ENCODE measurements around the gene HMG20A.

Gene HMG20A

DNA sequence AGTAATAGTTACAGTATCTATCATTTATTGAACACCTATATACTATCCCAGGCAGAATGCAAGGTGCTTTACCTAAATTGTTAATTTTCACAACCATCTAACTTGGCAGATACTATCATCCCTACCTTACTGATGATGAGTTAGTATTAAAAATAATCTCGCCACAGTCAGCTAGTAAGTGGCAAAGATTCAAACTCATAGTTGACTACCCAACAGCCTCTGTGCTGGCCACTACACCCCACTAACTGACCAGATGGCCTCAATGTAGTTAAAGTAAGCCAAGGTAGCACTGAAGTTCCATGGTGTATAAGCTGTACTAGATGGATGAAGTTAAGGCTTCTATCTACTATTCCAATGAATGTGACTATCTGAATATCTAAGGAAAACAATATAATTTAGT lies 45.6 kb upstream of the HMG20A start:
- peaks cover 10% of the 10 kb centered on the region; the same call in 1 of the 2 replicates for H3K79me2 ChIP-seq (ENCODE audit: insufficient read depth, low read length)
- H3K36me3 ChIP-seq (ENCODE audit: insufficient read depth, low read length), result no peaks in the 10 kb centered on the region
- H3K9me2 ChIP-seq (replicated peaks; ENCODE audit: low read depth, low read length), result no peaks in the 10 kb centered on the region
- H2AFZ ChIP-seq (ENCODE audit: low read length), result no peak overlapping the region
- H4K20me1 ChIP-seq (ENCODE audit: insufficient read depth, low read length, poor library complexity, severe bottlenecking), result no peaks in the 10 kb centered on the region
- H3K4me1 ChIP-seq (ENCODE audit: insufficient read depth, low read length, poor library complexity, severe bottlenecking), result no peaks in the 10 kb centered on the region
- TF ChIP-seq, protein P1, sequence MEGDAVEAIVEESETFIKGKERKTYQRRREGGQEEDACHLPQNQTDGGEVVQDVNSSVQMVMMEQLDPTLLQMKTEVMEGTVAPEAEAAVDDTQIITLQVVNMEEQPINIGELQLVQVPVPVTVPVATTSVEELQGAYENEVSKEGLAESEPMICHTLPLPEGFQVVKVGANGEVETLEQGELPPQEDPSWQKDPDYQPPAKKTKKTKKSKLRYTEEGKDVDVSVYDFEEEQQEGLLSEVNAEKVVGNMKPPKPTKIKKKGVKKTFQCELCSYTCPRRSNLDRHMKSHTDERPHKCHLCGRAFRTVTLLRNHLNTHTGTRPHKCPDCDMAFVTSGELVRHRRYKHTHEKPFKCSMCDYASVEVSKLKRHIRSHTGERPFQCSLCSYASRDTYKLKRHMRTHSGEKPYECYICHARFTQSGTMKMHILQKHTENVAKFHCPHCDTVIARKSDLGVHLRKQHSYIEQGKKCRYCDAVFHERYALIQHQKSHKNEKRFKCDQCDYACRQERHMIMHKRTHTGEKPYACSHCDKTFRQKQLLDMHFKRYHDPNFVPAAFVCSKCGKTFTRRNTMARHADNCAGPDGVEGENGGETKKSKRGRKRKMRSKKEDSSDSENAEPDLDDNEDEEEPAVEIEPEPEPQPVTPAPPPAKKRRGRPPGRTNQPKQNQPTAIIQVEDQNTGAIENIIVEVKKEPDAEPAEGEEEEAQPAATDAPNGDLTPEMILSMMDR (conservative IDR thresholded peaks at IDR 0.05; ENCODE audit: low read length), result no peak
- no peak for TF ChIP-seq EZH2phosphoT487 (IDR thresholded peaks at IDR 0.05; ENCODE audit: borderline replicate concordance)
- H3K9ac ChIP-seq (ENCODE audit: low read depth, low read length, poor library complexity, severe bottlenecking), result no peak overlapping the region
- H3F3A ChIP-seq (ENCODE audit: low read depth), result no peaks in the 10 kb centered on the region
- no peaks in the 10 kb centered on the region for H3K9me3 ChIP-seq (ENCODE audit: insufficient read depth, low read depth, low read length)
- H3K4me2 ChIP-seq (ENCODE audit: low read depth, low read length, poor library complexity, severe bottlenecking), result no peak overlapping the region
- no peak overlapping the region for H3K4me3 ChIP-seq (ENCODE audit: low read length, poor library complexity, severe bottlenecking)
- no peaks in the 10 kb centered on the region for H3K27me3 ChIP-seq (ENCODE audit: insufficient read depth, low read length, poor library complexity, severe bottlenecking)

DNA sequence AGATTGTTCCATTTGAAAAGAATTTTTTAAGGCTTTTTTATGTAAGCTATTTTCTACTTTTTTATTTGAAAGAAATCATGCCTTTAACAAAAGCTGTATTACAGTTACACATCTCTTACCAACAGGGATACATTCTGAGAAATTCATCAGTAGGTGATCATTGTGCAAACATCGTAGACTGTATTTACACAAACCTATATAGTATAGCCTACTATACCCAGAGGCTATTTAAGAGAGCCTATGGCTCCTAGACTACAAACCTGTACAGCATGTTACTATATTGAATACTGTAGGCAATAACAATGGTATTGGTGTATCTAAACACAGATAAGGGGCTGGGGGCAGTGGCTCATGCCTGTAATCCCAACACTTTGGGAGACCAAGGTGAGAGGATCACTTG lies 43.9 kb upstream of the HMG20A start:
- TF ChIP-seq EZH2phosphoT487 (IDR thresholded peaks at IDR 0.05; ENCODE audit: borderline replicate concordance), result no peak
- TF ChIP-seq, protein P1 (conservative IDR thresholded peaks at IDR 0.05; ENCODE audit: low read length), result no peak
- no peaks in the 10 kb centered on the region for H3K9me2 ChIP-seq (replicated peaks; ENCODE audit: low read depth, low read length)

DNA sequence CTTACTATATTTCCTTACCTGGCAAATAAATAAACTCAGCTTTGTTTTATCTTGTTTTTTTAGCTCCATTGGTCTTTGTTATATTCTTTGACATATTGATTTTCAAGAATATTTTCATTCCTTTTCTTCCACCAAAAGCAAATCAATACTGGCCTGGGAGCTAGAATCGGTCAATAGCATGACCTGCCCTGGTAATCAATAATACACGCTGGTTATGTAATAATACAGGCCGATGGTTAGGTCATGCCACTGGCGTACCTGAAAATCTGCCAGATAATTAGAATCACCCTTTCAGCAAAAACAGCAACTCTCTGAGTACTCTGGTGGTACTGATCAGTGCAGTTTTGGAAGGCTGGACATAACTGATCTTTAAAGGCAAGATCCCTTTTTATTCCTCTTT lies 40.7 kb upstream of the HMG20A start:
- H3K79me2 ChIP-seq (ENCODE audit: insufficient read depth, low read length), result peaks cover 8% of the 10 kb centered on the region; the same call in 1 of the 2 replicates
- no peak overlapping the region for H3K4me2 ChIP-seq (ENCODE audit: low read depth, low read length, poor library complexity, severe bottlenecking)
- no peaks in the 10 kb centered on the region for H3K36me3 ChIP-seq (ENCODE audit: insufficient read depth, low read length)
- no peak for TF ChIP-seq EZH2phosphoT487 (IDR thresholded peaks at IDR 0.05; ENCODE audit: borderline replicate concordance)
- TF ChIP-seq, protein P1 (conservative IDR thresholded peaks at IDR 0.05; ENCODE audit: low read length), result no peak
- H4K20me1 ChIP-seq (ENCODE audit: insufficient read depth, low read length, poor library complexity, severe bottlenecking), result no peaks in the 10 kb centered on the region
- no peaks in the 10 kb centered on the region for H3K27me3 ChIP-seq (ENCODE audit: insufficient read depth, low read length, poor library complexity, severe bottlenecking)
- no peaks in the 10 kb centered on the region for H3K4me1 ChIP-seq (ENCODE audit: insufficient read depth, low read length, poor library complexity, severe bottlenecking)
- H3K9ac ChIP-seq (ENCODE audit: low read depth, low read length, poor library complexity, severe bottlenecking), result no peak overlapping the region
- H3F3A ChIP-seq (ENCODE audit: low read depth), result no peaks in the 10 kb centered on the region
- no peak overlapping the region for H3K4me3 ChIP-seq (ENCODE audit: low read length, poor library complexity, severe bottlenecking)
- no peaks in the 10 kb centered on the region for H3K9me3 ChIP-seq (ENCODE audit: insufficient read depth, low read depth, low read length)
- no peak overlapping the region for H2AFZ ChIP-seq (ENCODE audit: low read length)
- H3K9me2 ChIP-seq (replicated peaks; ENCODE audit: low read depth, low read length), result no peaks in the 10 kb centered on the region

More for the DNA sequence above, 43.9 kb upstream of the HMG20A start:
- no peaks in the 10 kb centered on the region for H3K4me1 ChIP-seq (ENCODE audit: insufficient read depth, low read length, poor library complexity, severe bottlenecking)
- no peak overlapping the region for H2AFZ ChIP-seq (ENCODE audit: low read length)
- H3K36me3 ChIP-seq (ENCODE audit: insufficient read depth, low read length), result no peaks in the 10 kb centered on the region
- H3K9me3 ChIP-seq (ENCODE audit: insufficient read depth, low read depth, low read length), result no peaks in the 10 kb centered on the region
- H3F3A ChIP-seq (ENCODE audit: low read depth), result no peaks in the 10 kb centered on the region
- no peak overlapping the region for H3K4me3 ChIP-seq (ENCODE audit: low read length, poor library complexity, severe bottlenecking)
- H3K4me2 ChIP-seq (ENCODE audit: low read depth, low read length, poor library complexity, severe bottlenecking), result no peak overlapping the region
- H3K79me2 ChIP-seq (ENCODE audit: insufficient read depth, low read length), result peaks cover 10% of the 10 kb centered on the region; the same call in 1 of the 2 replicates
- no peak overlapping the region for H3K9ac ChIP-seq (ENCODE audit: low read depth, low read length, poor library complexity, severe bottlenecking)
- H4K20me1 ChIP-seq (ENCODE audit: insufficient read depth, low read length, poor library complexity, severe bottlenecking), result no peaks in the 10 kb centered on the region
- no peaks in the 10 kb centered on the region for H3K27me3 ChIP-seq (ENCODE audit: insufficient read depth, low read length, poor library complexity, severe bottlenecking)
